ENCODE data around the gene ZNF408.
"Not testable (repeated sequence)": the region's sequence is repeated elsewhere in the genome, so short reads cannot be mapped to it uniquely, and the experiment has no call there.

Gene ZNF408

GRCh38 chr11:46697303-46697702 is 3.5 kb upstream of the ZNF408 start:
- no peak for DNase-seq (ENCODE audit: low read depth in 2 of 2)

- DNase-seq (ENCODE audit: low read depth in 2 of 2), result no peak
Measured at GRCh38 chr11:46697723-46698122, 3.1 kb upstream of the ZNF408 start.

DNA sequence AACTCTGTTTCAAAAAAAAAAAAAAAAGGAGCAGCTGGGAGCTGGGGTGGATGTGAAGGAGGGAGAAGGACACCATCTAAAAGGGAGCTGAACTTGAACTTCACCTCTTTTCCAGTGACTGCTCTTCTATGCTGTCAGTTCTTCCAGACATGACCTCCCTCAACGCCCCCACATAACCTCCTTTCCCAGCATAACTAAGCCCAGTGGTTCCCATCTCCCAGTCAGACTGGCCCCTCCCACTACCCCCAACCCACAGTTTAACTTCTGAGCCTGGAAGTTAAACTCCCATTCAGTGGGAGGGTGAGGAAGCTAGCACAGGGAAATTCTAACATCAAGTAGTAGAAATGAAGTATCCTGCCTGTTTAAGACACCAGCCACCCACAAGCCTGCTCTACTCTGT is 2.2 kb upstream of the ZNF408 start:
- DNase-seq (ENCODE audit: low read depth in 2 of 2), result no peak

DNA sequence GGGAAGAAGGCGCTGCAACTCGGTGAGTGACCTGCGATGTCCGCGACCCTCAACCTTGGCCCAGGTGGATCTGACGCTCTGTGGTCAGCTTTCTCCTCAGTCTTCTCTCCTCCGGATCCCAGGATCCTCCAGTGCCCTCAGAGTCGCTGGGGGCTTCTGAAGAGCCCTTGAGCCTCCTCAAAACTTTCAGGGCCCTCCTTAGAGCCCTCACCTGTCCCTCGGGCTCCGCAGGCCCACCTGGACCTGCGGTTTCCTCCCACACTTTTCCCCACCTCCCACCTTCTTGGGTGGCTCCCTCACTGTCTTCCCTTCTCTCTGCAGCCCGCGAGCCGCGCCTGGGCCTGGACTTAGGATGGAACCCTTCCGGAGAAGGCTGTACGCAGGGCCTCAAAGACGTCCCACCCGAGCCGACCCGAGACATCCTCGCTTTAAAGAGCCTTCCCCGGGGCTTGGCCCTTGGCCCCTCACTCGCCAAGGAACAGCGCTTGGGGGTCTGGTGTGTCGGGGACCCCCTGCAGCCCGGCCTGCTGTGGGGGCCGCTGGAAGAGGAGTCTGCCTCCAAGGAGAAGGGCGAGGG is 335 bp downstream of the ZNF408 start:
- DNase-seq (ENCODE audit: low read depth in 2 of 2), result no peak

DNA sequence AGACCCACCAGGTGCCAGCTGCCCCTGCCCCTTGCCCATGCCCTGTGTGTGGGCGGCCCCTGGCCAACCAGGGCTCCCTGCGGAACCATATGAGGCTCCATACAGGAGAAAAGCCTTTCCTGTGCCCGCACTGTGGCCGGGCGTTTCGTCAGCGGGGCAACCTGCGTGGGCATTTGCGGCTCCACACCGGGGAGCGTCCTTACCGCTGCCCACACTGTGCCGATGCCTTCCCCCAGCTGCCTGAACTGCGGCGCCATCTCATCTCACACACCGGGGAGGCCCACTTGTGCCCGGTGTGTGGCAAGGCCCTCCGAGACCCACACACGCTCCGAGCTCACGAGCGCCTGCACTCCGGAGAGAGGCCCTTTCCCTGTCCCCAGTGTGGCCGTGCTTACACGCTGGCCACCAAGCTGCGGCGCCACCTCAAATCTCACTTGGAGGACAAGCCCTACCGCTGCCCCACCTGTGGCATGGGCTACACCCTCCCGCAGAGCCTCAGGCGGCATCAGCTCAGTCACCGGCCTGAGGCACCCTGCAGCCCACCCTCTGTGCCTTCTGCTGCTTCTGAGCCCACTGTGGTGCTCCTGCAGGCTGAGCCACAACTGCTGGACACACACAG is 4.3 kb downstream of the ZNF408 start:
- no peak for DNase-seq (ENCODE audit: low read depth in 2 of 2)

DNA sequence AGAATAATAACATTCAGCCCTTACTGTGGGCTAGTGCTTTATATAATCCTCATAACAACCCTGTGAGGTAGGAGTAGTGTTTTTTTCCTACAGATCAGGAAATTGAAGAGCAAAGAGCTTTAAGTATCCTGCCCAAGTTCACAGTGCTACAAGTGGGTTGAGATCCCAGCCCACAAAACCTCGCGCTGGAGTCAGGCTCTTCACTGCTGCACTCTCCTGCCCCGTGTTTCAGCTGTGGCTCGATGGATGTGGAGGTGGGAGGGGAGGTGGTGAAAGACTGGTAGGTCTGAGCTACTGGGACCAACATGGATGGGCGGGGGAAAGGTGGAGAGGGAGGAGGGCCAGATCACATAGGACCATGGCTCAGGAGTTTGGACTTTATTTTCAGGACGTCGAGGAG is 6.1 kb downstream of the ZNF408 start:
- no peak for DNase-seq (ENCODE audit: low read depth in 2 of 2)

DNA sequence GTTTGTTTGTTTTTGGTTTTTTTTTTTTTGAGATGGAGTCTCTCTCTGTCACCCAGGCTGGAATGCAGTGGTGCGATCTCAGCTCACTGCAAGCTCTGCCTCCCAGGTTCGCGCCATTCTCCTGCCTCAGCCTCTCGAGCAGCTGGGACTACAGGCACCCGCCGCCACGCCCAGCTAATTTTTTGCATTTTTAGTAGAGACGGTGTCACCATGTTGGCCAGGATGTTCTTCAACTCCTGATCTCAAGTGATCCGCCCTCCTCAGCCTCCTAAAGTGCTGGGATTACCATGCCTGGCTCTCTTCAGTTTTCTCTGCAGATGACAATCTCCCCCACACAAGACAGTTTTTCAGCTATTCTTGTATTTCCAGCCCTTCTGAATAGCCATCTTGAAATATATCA is 8.5 kb downstream of the ZNF408 start:
- DNase-seq (ENCODE audit: low read depth in 2 of 2), result not testable (repeated sequence)

GRCh38 chr11:46710821-46711269 is 10.0 kb downstream of the ZNF408 start:
- DNase-seq (ENCODE audit: low read depth in 2 of 2), result no peak

- no peak for DNase-seq (ENCODE audit: low read depth in 2 of 2)
Measured at GRCh38 chr11:46711303-46711702, 10.5 kb downstream of the ZNF408 start.

GRCh38 chr11:46712874-46713576 is 12.2 kb downstream of the ZNF408 start:
- DNase-seq (ENCODE audit: low read depth in 2 of 2), result no peak

GRCh38 chr11:46717825-46718154 is 17.0 kb downstream of the ZNF408 start:
- not testable (repeated sequence) for DNase-seq (ENCODE audit: low read depth in 2 of 2)

DNA sequence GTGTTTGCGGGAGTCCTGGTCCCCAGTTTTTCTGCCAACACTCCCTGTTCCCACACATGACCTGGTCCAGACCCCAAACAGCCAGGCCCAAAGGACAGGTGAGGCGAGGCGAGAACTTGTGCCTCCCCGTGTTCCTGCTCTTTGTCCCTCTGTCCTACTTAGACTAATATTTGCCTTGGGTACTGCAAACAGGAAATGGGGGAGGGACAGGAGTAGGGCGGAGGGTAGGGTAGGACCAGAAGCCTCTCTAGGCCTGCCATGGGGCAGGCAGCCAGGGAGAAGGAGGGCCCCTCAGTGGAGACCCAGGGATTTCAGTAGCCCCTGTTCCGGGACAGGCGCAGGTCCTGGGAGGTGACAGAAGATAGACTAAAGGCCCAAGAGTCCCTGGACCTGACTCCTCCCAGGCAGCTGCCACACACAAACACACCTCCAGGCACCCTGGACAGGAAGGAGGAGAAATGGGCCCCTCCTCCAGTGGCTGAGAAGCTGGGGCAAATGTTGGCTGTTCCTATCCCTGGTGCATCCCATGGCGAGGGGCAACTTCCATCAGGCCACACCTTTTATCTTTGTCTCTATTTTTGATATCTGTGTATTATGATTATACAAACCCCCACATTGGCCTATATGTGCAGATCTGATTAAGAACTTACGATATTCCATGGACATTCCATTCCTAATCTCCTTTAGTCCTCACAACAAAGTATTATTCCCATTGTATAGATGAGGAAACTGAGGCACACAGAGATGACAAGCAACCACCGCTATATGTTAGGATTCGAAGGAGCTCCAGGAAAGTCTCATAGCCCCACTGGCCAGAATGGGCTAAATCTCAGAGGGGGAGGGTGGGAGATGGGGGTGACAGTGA is 17.6 kb downstream of the ZNF408 start:
- no peak for DNase-seq (ENCODE audit: low read depth in 2 of 2)

GRCh38 chr11:46719048-46719542 is 18.3 kb downstream of the ZNF408 start, which contains the start of gene F2:
TSS of gene F2 (plus strand) at chr11:46719213. CDS start at chr11:46719236, 23 bp downstream.
- no peak for DNase-seq (ENCODE audit: low read depth in 2 of 2)

DNA sequence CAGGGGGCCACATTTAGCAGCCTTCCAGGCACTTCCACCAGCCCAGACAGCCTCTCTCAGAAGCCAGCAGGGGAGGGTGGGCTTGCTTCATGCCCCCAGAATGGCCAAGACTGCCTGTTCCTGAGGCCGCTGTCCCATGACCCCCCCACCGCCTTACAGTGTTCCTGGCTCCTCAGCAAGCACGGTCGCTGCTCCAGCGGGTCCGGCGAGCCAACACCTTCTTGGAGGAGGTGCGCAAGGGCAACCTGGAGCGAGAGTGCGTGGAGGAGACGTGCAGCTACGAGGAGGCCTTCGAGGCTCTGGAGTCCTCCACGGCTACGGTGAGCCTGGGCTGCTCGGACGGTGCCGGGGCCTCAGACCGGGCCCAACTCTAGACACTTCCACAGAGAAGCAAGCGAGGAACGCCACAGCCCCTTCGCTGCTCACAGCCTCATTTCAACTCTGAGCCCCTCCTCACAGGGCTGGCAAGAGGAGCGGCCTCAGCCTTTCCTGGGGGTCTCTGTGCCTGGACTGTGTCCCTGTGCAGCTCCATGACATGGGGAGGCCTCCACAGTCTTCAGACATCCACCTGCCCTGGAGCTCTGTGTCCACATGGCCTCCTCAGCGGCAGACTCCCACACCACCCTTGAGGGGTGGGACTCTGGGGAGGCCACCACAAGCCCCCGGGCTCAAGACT is 18.9 kb downstream of the ZNF408 start:
- DNase-seq (ENCODE audit: low read depth in 2 of 2), result no peak

GRCh38 chr11:46721286-46721685 is 20.5 kb downstream of the ZNF408 start:
- DNase-seq (ENCODE audit: low read depth in 2 of 2), result no peak

- no peak for DNase-seq (ENCODE audit: low read depth in 2 of 2)
Measured at GRCh38 chr11:46722566-46723358, 21.9 kb downstream of the ZNF408 start.

- DNase-seq (ENCODE audit: low read depth in 2 of 2), result no peak
Measured at GRCh38 chr11:46723359-46723680, 22.5 kb downstream of the ZNF408 start.

DNA sequence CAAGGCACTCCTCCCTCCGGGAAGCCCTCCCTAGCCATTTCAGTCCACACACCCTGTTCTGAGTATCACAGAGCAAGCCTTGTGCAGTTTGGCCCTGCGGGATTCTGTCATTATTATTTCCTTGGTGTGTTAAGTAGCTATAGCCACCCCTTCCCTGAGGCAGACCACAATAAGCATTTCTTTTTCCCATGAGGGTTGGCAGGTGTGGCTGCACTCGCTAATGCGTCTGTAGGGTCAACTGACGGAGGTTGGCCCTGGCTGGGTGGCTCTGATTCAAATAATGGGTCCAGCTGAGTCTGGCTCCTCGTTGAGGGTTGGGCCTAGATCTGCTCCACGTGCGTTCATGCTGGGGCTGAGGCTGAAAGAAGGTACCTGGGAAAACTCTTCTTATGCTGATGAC is 23.3 kb downstream of the ZNF408 start:
- no peak for DNase-seq (ENCODE audit: low read depth in 2 of 2)

DNA sequence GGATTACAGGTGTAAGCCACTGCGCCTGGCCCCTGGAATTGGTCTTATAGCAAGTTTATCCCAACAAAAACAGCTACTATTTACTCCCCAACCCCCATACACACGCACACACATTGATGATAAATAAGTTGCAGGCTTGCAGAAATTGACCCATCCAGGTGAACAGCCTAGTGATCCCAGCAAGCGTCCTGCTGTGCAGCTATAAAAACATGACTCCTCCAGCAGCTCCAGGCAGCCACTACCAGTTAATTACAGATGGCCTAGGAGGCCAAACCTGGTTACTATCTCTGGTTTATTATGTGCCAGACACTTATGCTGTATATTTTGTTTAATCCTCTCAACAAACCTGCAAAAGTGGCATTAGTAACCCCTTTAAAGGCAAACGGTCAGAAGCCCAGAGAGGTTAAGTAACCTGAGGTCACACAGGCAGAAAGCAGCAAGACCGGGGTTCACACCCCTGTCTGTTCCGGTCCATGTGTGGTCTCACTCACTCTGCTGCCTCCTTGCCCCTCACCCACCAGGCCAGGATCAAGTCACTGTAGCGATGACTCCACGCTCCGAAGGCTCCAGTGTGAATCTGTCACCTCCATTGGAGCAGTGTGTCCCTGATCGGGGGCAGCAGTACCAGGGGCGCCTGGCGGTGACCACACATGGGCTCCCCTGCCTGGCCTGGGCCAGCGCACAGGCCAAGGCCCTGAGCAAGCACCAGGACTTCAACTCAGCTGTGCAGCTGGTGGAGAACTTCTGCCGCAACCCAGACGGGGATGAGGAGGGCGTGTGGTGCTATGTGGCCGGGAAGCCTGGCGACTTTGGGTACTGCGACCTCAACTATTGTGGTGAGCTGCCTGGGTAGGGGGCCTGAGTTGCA is 24.7 kb downstream of the ZNF408 start:
- DNase-seq (ENCODE audit: low read depth in 2 of 2), result no peak

Measured in stimulated activated CD4-positive, alpha-beta T cell treated with anti-CD3 and anti-CD28 coated beads, Interleukin-1b, Interleukin-23, amount 100 ng/mL, for 1 hour (primary cell).